ENCODE measurements around the gene NLRX1.
"Not testable (repeated sequence)": the region's sequence is repeated elsewhere in the genome, so short reads cannot be mapped to it uniquely, and the experiment has no call there.

Gene NLRX1, protein sequence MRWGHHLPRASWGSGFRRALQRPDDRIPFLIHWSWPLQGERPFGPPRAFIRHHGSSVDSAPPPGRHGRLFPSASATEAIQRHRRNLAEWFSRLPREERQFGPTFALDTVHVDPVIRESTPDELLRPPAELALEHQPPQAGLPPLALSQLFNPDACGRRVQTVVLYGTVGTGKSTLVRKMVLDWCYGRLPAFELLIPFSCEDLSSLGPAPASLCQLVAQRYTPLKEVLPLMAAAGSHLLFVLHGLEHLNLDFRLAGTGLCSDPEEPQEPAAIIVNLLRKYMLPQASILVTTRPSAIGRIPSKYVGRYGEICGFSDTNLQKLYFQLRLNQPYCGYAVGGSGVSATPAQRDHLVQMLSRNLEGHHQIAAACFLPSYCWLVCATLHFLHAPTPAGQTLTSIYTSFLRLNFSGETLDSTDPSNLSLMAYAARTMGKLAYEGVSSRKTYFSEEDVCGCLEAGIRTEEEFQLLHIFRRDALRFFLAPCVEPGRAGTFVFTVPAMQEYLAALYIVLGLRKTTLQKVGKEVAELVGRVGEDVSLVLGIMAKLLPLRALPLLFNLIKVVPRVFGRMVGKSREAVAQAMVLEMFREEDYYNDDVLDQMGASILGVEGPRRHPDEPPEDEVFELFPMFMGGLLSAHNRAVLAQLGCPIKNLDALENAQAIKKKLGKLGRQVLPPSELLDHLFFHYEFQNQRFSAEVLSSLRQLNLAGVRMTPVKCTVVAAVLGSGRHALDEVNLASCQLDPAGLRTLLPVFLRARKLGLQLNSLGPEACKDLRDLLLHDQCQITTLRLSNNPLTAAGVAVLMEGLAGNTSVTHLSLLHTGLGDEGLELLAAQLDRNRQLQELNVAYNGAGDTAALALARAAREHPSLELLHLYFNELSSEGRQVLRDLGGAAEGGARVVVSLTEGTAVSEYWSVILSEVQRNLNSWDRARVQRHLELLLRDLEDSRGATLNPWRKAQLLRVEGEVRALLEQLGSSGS

DNA sequence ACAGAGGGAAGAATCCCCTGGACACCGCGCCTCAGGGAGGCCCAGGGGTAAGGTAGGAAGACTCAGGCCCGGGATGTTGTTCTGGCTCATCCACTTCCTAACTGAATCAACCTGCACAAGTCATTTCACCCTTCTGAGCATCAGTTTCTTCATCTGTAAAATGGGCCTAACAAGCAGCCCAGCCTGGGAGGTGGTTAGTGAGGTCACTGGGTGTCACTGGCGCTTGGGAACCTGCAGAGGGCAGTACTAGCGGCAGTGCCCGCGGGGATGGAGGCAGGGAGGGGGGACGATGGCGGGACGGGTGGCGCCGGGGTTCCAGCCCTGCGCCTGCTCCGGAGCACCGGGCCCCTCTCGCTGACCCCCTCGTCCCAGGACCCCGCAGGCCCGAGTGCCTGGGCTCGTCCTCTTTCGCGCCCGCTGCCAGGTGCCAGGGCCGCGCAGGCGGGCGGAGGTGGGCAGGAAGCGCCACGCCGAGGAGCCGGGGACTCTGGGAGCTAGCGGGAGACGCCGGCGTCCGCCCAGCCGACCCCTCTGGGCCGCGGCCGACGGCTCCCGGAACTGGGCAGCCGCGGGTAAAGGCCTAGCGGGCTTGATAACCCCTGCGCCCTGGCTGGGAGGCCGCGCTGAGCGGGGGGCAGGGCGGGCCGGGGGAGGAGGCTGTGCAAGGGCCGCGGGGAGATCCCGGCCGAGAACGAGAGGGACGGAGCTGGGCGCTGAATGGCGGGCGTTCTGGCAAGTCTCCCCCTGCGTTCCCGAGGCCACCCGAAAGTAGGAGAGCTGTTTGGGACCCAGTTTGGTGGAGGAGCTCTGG, at the start of gene NLRX1:
Gene NLRX1 (plus strand): TSS at position 255 of the 811 bp plus-strand sequence. CDS start 2,679 bp downstream, outside the sequence.
- DNase-seq, result peak; percentile 74 to 79

DNA sequence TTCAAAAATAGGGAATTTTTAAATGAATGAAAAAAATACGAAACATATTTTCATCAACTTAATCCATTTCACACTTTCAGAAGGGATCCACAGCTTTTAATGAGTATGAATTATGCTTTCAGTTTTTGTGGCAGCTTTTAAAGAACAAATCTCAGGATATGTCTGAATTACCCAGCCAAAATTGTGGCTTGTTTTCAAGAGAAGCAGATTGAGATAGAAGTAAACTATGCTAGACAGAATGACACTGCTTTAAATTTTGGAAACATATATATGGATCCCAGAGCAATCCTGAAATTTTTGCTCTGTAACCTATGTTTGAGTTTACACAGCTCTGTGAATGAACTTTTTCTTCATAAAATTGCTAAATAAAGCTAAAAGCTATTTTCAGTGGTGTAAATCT, 49.6 kb upstream of the NLRX1 start:
- DNase-seq, result no peak

DNA sequence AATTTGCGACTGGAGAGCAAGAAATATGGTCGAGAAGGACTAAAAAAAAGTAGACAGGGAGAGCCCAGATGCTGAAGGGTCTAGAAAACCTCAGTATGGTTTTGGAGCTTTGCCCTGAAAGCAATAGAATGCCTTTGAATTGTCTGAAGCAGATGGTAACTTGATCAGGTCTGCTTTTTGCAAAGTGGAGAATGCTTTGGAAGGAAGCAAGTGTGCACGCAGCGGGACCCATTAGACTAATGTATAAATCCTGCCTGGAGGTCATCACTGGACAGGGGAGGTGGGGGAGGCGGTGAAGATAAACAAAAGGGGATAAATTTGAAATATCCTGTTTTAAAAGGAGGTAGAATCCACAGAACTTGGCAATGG, 47.9 kb upstream of the NLRX1 start:
- DNase-seq, result peak in 1 of 2 experiments; percentile 21

DNA sequence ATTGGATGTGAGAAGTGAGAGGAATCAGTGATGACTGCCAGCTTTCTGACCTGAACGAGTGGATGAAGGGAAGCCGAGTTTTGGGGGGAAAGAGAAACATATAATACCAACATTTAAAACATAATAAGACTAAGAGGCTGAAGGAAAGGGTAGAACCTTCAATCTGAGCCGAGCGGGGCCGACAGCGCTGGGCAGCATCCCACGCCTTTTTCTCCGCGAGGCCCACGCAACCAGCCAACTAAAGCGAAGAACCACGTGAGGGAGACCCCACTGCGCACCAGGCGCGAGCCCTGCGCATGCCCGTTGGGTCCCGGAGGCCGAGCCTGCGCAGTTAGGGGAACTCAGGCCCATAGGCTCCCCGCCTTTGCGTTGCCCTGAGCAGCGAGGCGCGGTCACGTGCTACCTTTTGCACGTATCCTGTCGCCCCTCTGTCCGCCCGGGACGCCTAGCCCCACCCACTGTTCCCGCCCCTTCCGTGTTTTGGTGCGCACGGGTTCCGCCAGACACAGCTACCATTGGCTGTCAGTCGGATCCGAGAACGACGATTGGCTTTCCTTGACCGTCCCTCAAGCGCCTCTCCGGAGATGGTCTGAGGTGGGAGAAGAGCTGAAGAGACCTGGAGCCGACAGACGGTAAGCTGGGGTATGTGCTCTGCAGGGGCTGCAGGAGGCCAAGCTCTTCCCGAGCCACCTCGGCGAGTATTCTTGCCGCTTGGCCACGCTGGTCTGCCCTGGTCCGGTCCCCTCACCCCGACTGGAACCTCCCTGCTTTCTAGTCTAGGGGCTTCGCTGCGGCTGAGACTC, 47.3 kb upstream of the NLRX1 start, which contains the start of gene HINFP:
Gene HINFP (plus strand): TSS at position 573 of the 803 bp plus-strand sequence. CDS start 5,365 bp downstream, outside the sequence.
- DNase-seq, result peak; percentile 98

DNA sequence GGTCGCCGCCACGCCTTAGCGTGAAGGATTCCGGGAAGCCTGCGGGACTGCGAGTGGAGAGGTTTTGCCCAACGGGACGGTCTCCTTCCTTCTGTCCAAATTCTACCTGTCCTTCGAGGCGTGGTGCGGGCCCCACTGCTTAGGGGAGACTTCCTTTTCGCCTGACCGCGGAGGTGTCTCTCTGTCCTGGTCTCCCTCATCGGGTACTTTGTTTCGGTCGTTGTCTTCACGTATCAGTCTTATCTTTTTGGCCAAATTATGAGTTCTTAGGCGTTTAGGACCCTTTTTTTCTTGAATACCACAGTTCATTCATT, 46.8 kb upstream of the NLRX1 start:
- DNase-seq, result no peak

DNA sequence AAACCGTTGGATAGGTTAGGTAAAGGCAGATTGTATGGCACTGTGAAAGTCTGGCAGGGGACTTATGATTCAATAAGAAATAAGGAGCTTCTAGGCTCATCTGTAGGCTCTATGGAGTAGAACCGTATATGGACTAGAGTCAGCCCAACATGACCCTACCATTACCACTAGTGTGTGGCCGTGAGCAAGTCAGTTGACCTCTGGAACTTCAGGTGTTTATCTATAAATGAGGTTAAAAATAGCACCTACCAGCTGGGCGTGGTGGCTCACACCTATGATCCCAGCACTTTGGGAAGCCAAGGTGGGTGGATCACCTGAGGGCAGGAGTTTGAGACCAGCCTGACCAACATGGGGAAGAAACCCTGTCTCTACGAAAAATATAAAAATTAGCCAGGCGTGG, 42.7 kb upstream of the NLRX1 start:
- no peak for DNase-seq

DNA sequence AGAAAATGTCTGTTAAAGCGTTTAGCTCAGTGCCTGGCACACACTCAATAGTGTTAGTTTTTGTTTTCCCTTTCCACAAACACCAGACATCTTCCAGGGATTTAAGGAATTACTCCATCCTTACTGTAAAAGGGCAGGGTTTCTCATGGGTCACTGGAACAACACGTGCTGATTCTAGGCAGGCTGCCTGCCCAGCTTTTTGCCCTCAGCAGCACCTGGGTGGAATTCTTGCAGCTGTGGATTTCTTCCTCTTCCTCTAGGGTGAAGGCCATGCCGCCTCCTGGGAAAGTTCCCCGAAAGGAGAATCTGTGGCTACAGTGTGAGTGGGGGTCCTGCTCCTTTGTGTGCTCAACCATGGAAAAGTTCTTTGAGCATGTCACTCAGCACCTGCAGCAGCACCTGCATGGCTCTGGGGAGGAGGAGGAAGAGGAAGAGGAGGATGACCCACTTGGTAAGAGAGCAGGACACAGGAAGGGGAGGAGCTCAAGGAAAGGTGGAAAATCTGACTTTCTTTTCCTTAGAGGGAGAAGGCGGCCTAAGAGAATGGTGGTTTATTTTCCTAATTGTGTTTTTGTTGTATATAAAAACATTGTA, 41.8 kb upstream of the NLRX1 start:
- no peak for DNase-seq

DNA sequence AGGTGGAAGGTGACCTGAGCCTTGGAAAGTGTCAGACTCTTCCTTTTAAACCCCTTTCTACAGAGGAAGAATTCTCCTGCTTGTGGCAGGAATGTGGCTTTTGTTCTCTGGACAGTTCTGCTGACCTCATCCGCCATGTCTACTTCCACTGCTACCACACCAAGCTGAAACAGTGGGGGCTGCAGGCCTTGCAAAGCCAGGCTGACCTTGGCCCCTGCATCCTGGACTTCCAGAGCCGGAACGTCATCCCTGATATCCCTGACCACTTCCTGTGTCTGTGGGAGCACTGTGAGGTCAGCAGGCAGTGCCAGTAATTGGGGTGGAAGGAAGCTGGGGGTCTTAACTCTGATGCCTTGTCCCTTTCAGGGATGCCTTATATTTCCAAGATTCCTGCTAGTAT, 37.9 kb upstream of the NLRX1 start:
- no peak for DNase-seq

DNA sequence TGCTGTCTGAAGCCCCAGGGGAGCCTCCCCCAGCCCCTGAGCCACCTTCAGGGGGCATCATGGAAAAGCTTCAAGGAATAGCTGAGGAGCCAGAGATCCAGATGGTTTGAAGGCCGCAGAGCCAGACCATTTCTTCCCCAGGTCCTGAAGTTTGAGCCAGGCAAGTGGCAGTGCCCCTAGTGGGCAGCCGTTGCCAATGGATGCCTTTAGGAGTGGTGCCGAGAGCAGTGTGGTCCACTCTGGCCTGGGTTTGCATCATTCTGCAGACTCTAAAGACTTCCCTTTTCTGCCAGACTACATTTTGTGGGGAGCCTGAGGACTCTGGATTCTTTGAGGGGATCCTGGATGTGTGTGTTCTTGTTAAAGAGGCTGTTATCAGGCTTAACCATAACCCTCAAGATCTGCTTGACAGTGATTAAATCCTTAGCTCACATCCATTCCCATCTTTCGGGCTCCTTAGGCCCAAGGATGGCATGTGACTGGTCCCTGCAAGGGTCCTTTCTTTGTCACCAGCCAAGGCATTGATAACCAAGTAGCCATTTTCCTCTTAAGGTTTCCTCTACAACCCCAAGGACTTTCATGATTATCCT, 34.0 kb upstream of the NLRX1 start:
- DNase-seq, result no peak

DNA sequence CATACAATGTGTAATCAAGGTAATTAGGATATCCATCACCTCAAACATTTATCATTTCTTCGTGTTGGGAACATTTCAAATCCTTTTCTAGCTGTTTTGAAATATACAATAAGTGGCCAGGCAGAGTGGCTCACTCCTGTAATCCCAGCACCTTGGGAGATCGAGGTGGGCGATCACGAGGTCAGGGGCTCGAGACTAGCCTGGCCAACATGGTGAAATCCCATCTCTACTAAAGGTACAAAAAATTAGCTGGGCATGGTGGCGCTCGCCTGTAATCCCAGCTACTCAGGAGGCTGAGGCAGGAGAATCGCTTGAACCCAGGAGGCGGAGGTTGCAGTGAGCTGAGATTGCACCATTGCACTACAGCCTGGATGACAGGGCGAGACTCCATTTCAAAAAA, 29.2 kb upstream of the NLRX1 start:
- not testable (repeated sequence) for DNase-seq

DNA sequence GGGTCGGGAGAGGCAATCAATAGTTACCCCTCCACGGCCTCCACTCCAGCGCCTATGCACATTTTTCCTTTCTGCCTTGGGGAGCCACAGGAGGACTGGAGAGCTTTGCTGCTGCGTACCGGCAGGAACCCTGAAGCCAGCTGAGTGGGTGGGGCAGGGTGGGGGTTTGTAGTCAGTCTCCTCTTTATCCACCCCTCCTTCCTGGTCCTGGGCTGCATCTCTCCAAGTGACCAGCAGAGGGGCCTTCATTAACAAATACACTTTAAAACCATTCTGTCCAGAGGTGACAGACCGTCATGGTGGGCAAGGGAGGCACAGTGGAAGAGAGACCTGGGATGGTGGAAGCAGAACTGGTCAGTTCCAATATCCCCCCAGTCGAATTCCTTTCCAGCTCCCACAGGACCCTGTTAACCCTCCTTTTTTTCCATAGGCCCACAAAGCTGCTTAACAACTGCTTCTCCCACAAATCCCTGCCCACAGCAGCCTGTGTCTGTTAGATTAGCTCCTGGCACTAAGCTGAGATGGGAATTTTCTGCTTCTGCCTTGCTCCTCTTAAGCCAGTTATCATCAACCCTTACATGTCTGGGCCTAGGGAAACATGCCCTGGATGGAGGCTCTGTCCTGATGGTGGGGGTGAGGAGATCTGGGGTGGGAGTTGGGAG, 23.6 kb upstream of the NLRX1 start:
- DNase-seq, result peak; percentile 60 to 79

DNA sequence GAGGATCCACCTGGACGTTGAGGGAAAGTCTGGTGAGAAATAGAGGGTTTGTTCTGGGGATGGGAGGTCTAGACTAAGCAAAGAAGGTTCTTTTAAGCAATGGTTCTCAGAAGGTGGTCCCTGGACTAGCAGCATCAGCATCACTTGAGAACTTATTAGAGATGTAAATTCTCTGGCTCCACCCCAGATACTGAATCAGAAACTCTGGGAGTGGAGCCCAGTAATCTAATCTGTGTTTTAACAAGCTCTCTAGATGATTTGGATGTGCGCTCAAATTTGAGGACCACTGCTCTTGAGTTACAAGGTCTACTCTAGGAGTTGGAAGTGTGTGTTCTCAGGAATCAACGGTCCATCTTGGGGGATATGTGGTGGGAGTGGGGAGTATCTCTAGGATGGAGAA, 23.0 kb upstream of the NLRX1 start:
- no peak for DNase-seq

DNA sequence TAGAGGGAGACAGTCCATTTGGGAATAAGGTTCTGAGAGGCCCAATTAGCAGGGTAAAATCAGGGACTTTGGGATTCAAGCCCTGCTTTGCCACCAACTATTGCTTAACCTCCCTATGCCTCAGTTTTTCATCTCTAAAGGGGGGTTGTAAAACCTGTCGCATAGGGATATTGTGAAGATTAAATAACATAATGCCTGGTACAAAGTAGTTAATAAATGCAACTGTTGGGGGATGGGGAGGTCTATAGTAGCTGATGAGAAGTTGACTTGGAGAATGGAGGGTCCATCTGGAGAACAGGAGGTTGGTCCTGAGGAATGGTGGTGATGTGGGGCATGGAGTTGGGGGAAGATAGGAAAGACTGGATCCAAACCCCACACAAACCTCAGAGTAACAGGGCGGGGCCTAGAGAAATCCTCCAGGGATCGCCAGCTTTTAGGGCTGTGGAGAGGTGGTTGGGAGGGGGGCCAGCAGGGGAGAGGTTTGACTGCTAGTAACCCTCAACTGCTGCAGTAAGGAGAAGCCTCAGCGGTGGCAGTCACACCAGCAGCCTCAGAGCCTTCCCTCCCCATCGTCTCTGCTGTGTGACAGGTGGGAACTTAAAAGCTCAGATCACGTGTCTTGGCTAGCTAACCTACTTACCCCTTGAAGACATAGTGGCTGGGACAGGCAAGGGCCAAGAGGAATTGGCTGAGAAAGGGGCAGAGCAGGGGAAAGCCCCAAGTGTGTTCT, 20.8 kb upstream of the NLRX1 start:
- no peak for DNase-seq

DNA sequence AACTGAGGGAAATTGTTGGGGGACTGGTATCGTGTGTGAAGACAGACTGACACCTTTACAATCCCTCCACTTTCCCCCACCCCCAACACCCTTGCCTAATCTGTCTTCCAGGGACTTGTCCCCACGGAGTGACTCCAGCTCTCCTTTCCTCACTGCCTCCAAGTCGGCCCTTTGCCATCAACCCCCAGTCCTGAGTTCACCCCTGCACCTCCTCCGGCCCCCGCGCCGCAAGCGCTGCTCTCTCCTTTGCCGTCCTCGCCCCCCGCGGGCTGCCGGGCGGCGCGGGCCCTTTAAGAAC, 19.9 kb upstream of the NLRX1 start:
- DNase-seq, result no peak

DNA sequence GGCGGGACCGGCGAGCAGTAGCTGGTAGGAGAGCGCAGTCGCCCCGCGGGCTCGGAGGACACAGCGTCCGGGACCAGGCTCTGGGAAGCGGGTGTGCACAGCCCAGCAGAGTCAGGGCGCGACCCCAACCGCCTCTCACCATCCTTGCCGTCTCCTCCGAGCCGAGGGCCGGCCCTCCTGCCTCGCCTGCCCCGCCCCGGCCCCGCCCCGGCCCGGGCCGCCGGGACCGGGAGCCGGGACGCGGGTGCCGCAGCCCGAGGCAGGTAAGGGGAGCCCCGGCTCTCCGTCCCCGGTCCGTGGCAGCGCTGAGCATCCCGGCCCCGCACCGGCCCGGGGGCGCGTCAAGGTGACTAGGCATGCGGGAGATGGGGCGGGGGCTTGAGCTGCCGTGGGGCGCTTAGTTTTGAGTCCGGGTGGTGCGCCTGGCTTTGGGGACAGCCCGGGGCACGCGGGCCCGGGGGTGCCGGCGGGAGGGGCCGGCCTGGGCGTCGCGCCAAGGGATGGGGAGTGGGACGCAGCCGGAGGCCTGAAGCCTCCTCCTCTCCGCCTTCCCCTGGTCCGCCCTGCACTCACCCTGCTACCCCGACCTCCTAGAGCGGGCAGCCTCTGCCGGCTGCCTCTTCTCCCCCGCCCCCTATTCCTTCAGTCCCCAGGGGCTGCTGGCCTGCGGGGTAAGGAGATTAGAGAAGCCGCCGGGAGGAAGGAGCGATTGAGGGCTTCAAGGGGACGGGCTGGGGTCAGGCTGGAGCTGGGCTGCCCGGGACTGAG, 19.3 kb upstream of the NLRX1 start, which contains the start of gene ABCG4:
Gene ABCG4 (plus strand): TSS at position 35 of the 768 bp plus-strand sequence. CDS start 914 bp downstream, outside the sequence.
- no peak for DNase-seq

DNA sequence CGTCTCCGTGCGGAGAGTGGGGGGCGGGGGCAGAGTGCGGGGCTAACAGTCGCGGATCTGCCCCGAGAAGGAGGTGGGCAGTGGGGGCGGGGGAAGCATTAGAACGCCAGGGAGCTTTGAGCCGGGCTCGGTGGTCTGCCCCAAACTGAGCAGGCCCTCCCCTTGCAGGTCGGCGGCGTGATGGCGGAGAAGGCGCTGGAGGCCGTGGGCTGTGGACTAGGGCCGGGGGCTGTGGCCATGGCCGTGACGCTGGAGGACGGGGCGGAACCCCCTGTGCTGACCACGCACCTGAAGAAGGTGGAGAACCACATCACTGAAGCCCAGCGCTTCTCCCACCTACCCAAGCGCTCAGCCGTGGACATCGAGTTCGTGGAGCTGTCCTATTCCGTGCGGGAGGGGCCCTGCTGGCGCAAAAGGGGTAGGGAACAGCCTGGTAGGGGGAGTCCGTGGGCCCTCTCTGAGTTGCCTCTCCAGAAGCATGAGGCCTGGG, 18.7 kb upstream of the NLRX1 start:
- DNase-seq, result no peak

DNA sequence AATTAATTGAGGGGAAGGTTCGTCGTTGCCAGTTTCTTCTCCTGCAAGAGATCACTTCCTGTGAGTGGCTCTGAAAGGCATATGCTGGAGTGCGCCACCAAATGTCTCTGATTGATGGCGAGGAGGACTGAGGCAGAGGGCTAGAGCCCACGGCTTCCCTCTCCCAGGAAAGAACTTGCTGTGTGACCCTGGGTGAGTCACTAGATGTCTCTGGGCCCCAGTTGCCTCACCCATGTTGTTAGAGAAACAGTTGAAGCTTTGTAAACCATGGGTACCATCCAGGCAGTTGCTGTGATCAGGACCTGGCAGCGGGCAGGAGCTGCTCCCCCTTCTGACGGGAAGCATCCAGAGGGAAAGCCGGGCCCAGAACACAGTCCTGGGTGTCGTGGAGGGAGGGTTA, 16.5 kb upstream of the NLRX1 start:
- DNase-seq, result no peak

DNA sequence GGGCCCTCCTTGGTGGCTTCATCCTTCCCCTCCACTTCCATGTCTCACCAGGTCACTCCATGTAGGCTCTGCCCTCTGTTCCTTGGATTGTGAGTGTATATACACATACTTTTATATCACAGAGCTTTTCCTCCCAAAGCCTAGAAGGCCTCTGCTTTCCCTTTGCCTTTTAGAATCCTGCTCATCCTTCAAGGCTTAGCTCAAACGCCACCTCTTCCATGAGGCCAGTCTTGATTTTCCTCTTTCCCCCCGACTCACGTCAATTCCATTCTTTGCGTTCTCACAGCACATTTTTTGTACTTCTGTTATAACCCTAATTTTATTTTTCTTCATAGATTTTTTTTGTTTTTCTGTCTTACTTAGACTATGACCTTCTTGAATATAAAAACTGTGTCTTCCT, 15.9 kb upstream of the NLRX1 start:
- DNase-seq, result no peak
